Activated B cell treated with CpG ODN at 0.5 μM for 24 hours (primary cell): ENCODE data around the gene TCF12. TPM values are rescaled to one million over a fixed set of nuclear protein-coding genes. Genes with fewer than 3 reads are reported as not detected.

ENCODE experiments used
- ATAC-seq: fragments of 200-7000 bp; cut with Tn5 transposase; one replicate; pipeline ENCODE4 v1.10.0; 2021; ENCODE audit warnings: low read depth, mild to moderate bottlenecking, moderate library complexity
- CTCF ChIA-PET: fragments of 350-600 bp; sonication (Branson Sonifier 250); formaldehyde crosslinking; loops from one replicate; lab custom pipeline; 2021; ENCODE audit warnings: antibody characterized with exemption; lab: Charles Lee
- POLR2A ChIA-PET: fragments of 350-600 bp; sonication (Branson Sonifier 250); formaldehyde crosslinking; loops from one replicate; lab custom pipeline; 2021; ENCODE audit warnings: antibody characterized with exemption; lab: Charles Lee
- DNase-seq: peaks from one replicate; pipeline ENCODE4 v3.0.0; 2022
- H3K27ac Mint-ChIP-seq: one replicate; pipeline ENCODE4 v1.8.0; 2020; ENCODE audit warnings: mixed read lengths
- H3K27me3 Mint-ChIP-seq: one replicate; pipeline ENCODE4 v1.8.0; 2021; ENCODE audit warnings: mixed read lengths
- H3K36me3 Mint-ChIP-seq: one replicate; pipeline ENCODE4 v1.8.0; 2021; ENCODE audit warnings: low read depth, mixed read lengths
- H3K4me1 Mint-ChIP-seq: one replicate; pipeline ENCODE4 v1.8.0; 2021; ENCODE audit warnings: mixed read lengths
- H3K4me3 Mint-ChIP-seq: one replicate; pipeline ENCODE4 v1.8.0; 2020; ENCODE audit warnings: mild to moderate bottlenecking, mixed read lengths
- H3K9me3 Mint-ChIP-seq: one replicate; pipeline ENCODE4 v1.8.0; 2020; ENCODE audit warnings: mixed read lengths
- intact Hi-C: fragments of 100-400 bp; cut with micrococcal nuclease; formaldehyde crosslinking; loops from one replicate; pipeline ENCODE4 v1.15.1; 2024
- total RNA-seq: library from RNA; stranded (reverse); gene quantifications from 2 replicates; pipeline ENCODE4 v1.2.3, GENCODE V29; 2022
- TF ChIP-seq, protein P1 (sequence below): fragments of 200-600 bp; IDR thresholded peaks from one replicate; pipeline ENCODE4 v1.8.0; 2022; ENCODE audit warnings: antibody characterized with exemption, mild to moderate bottlenecking

The TCF12 gene
- total RNA-seq, 1 donor from 2014 or later = 119 TPM

DNA sequence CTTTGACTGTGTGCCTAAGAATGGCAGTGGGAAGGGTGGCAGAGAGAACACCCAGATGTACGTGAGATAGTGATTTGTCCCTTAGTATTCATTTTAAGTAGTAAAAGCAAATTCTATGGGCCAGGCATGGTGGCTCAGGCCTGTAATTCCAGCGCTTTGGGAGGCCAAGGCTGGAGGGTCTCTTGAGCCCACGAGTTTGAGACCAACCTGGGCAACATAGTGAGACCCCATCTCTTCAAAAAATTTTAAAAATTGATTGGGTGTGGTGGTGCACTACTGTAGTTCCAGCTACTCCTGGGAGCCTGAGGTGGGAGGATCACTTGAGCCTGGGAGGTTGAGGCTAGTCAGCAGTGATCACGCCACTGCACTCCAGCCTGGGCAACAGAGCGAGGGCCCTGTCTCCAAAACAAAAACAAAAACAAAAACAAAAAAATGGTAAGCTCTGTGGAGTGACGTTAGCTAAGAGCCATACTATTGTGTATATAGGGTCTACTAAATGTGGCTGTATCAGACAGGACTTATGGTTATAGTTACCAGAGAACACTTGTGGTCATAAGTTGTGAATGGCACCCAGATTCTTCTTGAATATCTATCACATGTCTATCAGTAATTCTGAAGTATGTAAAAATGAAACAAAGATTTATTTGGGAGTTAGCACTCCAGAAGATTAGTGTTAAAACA is 171.5 kb downstream of the TCF12 start:
- Mint-ChIP-seq H3K9me3 (no peaks in the 10 kb centered on the region), H3K4me3 (no peak overlapping the region), H3K4me1 (peaks cover 10% of the 10 kb centered on the region), H3K27ac (no peak overlapping the region), H3K36me3 (peaks cover 24% of the 10 kb centered on the region), H3K27me3 (no peaks in the 10 kb centered on the region)
- CTCF ChIA-PET = no interaction called here
- TF ChIP-seq, protein P1, sequence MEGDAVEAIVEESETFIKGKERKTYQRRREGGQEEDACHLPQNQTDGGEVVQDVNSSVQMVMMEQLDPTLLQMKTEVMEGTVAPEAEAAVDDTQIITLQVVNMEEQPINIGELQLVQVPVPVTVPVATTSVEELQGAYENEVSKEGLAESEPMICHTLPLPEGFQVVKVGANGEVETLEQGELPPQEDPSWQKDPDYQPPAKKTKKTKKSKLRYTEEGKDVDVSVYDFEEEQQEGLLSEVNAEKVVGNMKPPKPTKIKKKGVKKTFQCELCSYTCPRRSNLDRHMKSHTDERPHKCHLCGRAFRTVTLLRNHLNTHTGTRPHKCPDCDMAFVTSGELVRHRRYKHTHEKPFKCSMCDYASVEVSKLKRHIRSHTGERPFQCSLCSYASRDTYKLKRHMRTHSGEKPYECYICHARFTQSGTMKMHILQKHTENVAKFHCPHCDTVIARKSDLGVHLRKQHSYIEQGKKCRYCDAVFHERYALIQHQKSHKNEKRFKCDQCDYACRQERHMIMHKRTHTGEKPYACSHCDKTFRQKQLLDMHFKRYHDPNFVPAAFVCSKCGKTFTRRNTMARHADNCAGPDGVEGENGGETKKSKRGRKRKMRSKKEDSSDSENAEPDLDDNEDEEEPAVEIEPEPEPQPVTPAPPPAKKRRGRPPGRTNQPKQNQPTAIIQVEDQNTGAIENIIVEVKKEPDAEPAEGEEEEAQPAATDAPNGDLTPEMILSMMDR = no peak
- intact Hi-C loops = no loop called here
- POLR2A ChIA-PET = no interaction called here
- no peak for ATAC-seq
- DNase-seq = no peak

DNA sequence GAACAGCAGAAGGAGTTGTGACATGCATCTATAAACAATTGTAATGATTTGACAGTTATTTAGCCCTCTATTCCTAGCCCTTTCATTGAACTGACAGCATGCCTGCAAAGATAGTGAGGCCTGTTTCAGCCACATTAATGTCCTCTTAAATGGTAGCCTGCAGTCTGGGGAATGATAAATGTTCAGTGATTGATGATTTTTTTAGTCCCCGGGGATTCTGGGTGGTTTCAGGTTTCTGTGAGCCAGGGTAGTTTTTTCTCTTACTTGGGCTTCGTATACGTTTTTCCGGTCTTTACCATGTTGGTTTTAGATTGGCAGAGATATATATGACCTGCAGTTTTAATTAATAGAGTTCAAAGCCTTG is 172.0 kb downstream of the TCF12 start:
- ChIA-PET CTCF (interaction anchor here (1.5 kb wide), 1 partner anchor 10 kb away, joined by 3 read pairs; no protein-coding TSS in a partner anchor), POLR2A (no interaction called here)
- no peak for ATAC-seq

DNA sequence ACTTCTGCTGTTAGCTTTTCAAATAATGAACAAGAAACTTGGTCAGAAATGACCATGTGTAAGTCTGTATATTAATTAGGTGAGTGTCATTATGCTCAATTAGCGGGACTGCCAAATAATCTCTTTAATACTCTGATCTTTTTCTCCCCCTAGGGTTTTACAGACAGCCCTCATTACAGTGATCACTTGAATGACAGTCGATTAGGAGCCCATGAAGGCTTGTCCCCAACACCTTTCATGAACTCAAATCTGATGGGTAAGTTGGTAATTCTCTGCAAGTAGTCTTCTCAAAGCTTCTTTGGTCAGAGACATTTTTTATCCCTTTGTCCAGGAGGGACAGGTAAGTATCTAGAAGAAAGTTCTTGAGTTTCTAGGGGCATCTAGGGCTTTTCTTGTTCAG is 173.2 kb downstream of the TCF12 start:
- Mint-ChIP-seq H3K9me3 (no peaks in the 10 kb centered on the region), H3K27ac (peak overlapping the region; percentile 6), H3K36me3 (peaks cover 26% of the 10 kb centered on the region), H3K4me1 (peaks cover 10% of the 10 kb centered on the region), H3K4me3 (no peak overlapping the region), H3K27me3 (no peaks in the 10 kb centered on the region)
- ChIA-PET CTCF (interaction anchor here (1.5 kb wide), 1 partner anchor 11 kb away, joined by 3 read pairs; no protein-coding TSS in a partner anchor), POLR2A (no interaction called here)
- TF ChIP-seq, protein P1 = no peak
- DNase-seq (no peak), ATAC-seq (no peak)
- intact Hi-C loops = no loop called here

More for the DNA sequence above, 172.0 kb downstream of the TCF12 start:
- Mint-ChIP-seq H3K4me1 (peaks cover 10% of the 10 kb centered on the region), H3K36me3 (peaks cover 23% of the 10 kb centered on the region), H3K27ac (no peak overlapping the region), H3K9me3 (no peaks in the 10 kb centered on the region), H3K27me3 (no peaks in the 10 kb centered on the region), H3K4me3 (no peak overlapping the region)
- intact Hi-C loops = no loop called here
- TF ChIP-seq, protein P1 = no peak
- DNase-seq = no peak

DNA sequence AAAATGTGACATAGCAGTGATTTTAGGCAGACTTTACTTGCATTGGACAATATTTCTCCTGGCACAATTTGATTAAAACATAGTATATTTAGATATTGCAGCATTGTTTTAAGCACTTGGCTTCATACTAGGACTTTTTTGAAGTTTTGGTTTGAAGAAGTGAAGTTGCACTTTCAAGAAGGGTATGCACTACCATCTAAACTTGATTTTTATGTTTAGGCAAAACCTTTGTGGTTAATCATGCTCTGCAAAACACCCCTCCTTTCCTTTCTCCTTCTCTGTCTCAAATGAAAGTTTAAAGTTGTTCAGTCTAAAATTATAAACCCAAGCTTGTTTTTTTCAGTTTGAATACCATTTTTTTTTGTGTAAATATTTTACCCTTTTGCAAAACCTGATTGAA is 173.8 kb downstream of the TCF12 start:
- peaks cover 10% of the 10 kb centered on the region for H3K4me1 Mint-ChIP-seq
- DNase-seq (no peak), ATAC-seq (no peak)
- intact Hi-C loops = no loop called here
- H3K27me3 Mint-ChIP-seq = no peaks in the 10 kb centered on the region
- ChIA-PET POLR2A (no interaction called here), CTCF (no interaction called here)
- H3K4me3 Mint-ChIP-seq = no peak overlapping the region
- TF ChIP-seq, protein P1 = no peak
- peaks cover 26% of the 10 kb centered on the region for H3K36me3 Mint-ChIP-seq
- H3K9me3 Mint-ChIP-seq = no peaks in the 10 kb centered on the region
- H3K27ac Mint-ChIP-seq = no peak overlapping the region

DNA sequence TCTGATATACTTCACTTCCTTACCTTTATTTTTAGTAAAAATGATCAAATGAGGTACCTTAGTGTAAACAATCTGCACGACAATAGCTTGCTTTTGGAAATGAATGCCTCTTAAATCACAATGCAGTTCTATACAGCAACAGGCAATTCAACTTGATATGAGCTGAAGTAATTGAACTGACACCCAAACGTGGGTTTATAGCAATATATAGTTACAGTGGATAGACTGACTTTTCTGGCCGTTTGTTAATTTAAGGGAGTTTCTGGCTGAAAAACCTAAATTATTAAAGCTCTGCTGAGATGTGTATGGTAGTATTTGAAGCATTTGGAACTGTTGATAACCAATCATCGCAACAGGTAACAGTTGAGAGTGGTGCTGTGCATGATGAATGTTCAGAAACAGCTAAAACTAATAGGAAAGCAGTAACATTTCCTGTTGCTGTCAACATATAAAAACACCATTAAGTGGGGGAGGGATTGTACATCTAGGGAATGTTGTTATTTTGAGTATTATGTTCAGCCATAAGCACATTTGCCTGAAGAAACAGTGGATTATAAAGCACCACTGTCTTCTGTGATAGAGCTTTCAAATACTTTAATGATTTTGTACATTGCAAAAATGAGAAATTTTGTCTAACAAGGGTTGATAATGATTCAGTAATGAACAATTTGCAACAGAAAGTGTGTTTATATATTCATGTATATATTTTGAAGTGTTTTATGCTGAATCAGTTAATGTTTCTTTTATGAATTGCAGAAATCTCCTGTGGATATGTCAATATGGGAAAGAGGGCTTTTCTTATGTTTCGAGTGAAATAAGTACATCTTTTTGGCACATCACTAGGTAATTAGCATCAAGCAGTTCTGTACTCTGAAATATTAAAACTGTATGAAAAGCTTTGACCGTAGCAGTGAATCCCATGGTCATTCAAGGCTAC is 176.1 kb downstream of the TCF12 start:
- no peak overlapping the region for H3K27ac Mint-ChIP-seq
- CTCF ChIA-PET = no interaction called here

More for the DNA sequence above, 176.1 kb downstream of the TCF12 start:
- Mint-ChIP-seq H3K27me3 (no peaks in the 10 kb centered on the region), H3K36me3 (peaks cover 28% of the 10 kb centered on the region), H3K9me3 (no peaks in the 10 kb centered on the region), H3K4me1 (peaks cover 28% of the 10 kb centered on the region), H3K4me3 (no peak overlapping the region)
- DNase-seq (no peak), ATAC-seq (no peak)
- intact Hi-C loops = loop anchor here (5.0 kb wide), 1 partner anchor 38 kb away; no protein-coding TSS in a partner anchor
- TF ChIP-seq, protein P1 = no peak
- POLR2A ChIA-PET = interaction anchor here (0.6 kb wide), 2 partner anchors 40 to 57 kb away, joined by 3 to 6 read pairs; no protein-coding TSS in a partner anchor
